Mesodermal cell (in vitro differentiated cells): ENCODE measurements around the gene PBOV1.

Experiments used
- H3K27ac ChIP-seq: 2 replicates; pipeline ENCODE4 v1.7.0; 2013; ENCODE audit warnings: mild to moderate bottlenecking, low read depth, low read length, moderate library complexity; ENCODE audit not compliant: severe bottlenecking
- H3K36me3 ChIP-seq: 2 replicates; pipeline ENCODE4 v1.7.1; 2013; ENCODE audit warnings: mild to moderate bottlenecking, low read length, moderate library complexity; ENCODE audit not compliant: control insufficient read depth, insufficient read depth
- H3K4me1 ChIP-seq: one replicate; pipeline ENCODE4 v1.7.1; 2013; ENCODE audit warnings: mild to moderate bottlenecking, low read length; ENCODE audit not compliant: insufficient read depth, control insufficient read depth, poor library complexity, severe bottlenecking
- H3K4me3 ChIP-seq: 2 replicates; pipeline ENCODE4 v1.7.0; 2013; ENCODE audit warnings: low read length, control low read depth, mild to moderate bottlenecking; ENCODE audit not compliant: insufficient read depth, poor library complexity, severe bottlenecking; ENCODE audit errors: extremely low read depth
- H3K9me3 ChIP-seq: 2 replicates; pipeline ENCODE4 v1.7.1; 2013; ENCODE audit warnings: mild to moderate bottlenecking, low read length, moderate library complexity; ENCODE audit not compliant: control insufficient read depth
- WGBS, 2 experiments: methylation state at CpG; one replicate each; pipeline ENCODE4 v1.1.5; 2013; ENCODE audit warnings: missing lambda C conversion rate in 2 of 2; ENCODE audit not compliant: insufficient coverage in 2 of 2; 5-methylcytosine and 5-hydroxymethylcytosine counted together

Gene PBOV1

DNA sequence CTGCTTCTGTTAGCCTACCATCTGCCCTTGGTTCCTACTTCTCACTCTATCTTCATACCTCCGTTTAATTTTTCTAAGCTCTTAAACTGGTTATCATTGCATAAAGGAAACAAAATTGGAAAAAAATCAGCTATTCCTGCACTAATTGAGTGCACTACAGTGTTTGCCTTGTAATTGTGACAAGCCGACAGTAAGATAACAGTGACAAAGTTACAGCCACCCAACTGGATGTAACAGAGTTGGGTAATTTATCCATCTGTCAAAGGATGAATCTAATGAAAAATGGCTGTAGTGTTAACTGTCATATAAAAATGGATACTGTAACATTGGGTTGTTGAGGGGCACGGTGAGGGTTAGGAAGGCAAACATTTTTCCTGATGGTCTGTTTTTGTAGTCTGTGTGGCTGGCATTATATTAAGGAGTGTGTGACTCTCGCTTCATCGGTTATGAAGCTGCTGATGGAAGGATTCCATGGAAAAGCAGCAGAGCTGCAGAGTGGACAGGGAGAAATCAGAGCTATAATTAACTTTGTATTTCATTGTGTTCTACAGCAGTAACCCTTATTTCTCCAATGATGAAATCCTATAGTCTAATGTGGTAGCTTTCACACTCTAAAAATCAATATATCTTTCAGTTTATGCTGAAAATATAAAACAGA is 12.7 kb downstream of the PBOV1 start:
- H3K36me3 ChIP-seq = no peaks in the 10 kb centered on the region
- WGBS, 2 experiments = 91 to 100% methylated on average over 3 to 5 of the region's 5 CpGs
- no peaks in the 10 kb centered on the region for H3K4me1 ChIP-seq
- no peaks in the 10 kb centered on the region for H3K9me3 ChIP-seq
- no peak overlapping the region for H3K27ac ChIP-seq
- H3K4me3 ChIP-seq = no peak overlapping the region

DNA sequence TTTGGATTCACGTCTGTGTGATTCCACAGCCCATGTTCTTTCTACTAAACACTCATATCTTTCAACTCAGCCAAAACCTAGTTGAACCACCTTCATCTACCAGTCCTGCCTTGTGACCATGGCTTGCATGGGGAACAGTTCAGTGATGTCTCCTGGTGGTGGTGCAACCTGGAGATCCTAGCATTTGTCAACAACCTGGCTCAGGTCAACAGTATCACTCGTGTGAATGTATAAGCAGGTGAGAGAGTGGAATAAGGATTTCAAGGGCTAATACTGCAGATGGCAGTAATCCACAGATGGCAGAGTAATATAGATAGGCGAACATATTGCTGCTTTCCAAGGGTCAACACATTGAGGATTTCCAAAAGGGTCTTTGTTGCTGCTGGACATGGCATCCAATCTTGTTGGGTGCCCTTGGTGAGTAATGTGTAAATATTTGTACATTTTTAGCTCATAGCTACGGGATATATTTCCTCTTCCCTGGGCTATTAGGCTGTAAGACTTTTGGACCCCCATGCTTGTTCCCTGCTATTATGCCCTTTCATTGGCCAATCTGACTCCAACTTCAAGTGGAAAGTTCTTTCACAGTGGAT is 13.4 kb downstream of the PBOV1 start:
- 100% methylated on average over 1 to 3 of the region's 4 CpGs for WGBS, 2 experiments
- no peaks in the 10 kb centered on the region for H3K36me3 ChIP-seq
- H3K4me1 ChIP-seq = no peaks in the 10 kb centered on the region
- no peaks in the 10 kb centered on the region for H3K9me3 ChIP-seq
- no peak overlapping the region for H3K27ac ChIP-seq
- no peak overlapping the region for H3K4me3 ChIP-seq

DNA sequence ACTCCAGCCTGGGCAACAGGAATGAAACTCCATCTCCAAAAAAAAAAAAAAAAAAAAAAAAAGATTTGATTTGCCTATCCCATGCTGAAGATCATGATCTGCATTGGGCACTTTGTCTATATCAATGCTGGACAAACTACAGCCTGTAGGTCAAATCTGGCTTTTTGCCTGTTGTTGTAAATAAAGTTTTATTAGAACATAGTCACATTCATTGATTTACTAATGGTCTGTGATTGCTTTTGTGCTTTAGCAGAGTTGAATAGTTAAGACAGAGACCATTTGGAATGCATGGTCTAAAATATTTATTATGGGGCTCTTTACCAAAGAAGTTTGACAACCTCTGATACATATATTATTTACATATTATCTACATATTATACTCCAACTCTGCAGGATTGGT is 14.0 kb downstream of the PBOV1 start:
- no peak overlapping the region for H3K27ac ChIP-seq
- no peaks in the 10 kb centered on the region for H3K36me3 ChIP-seq

DNA sequence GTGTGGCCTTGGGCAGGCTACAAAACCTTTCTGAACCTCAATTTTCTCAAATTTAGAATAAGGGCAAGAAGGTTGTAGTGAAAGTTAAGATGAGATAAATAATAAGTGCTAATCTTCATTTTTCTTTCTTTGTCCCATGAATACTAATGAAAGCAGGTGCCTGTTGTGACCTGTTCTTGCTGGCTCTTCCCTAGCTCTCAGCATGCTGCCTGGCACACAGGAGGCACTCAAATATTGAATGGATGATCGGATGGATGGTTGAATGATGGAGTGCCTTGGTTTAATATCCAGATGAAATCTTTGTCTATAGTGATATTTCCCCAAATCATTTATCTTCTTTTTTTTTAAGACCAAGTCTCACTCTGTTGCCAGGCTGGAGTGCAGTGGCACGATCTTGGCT is 15.0 kb downstream of the PBOV1 start:
- 88% methylated on average over 1 of the region's 2 CpGs; no CpG with 5 or more reads in 1 of the 2 experiments for WGBS, 2 experiments
- no peaks in the 10 kb centered on the region for H3K4me1 ChIP-seq

More for the DNA sequence above, 14.0 kb downstream of the PBOV1 start:
- Histone ChIP-seq H3K4me3 (no peak overlapping the region), H3K4me1 (no peaks in the 10 kb centered on the region), H3K9me3 (no peaks in the 10 kb centered on the region)

DNA sequence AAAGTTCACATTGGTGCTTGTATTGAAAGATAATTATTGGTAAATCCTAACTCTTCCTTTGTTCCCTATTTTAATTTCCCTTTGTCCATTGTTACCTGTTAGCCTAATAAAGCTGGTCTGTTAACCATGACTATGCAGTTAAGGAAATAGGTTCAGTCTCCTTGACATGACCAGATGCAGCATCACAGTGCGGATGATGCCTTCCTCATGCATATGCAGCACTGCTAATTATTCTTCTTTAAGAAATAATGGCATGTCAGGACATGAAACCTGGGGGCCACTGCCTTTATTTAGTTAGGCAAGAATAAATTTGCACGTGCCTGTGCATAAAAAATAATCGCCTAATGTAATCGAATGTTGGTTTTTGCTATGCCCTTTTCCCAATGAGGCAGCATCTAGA is 16.5 kb downstream of the PBOV1 start:
- Histone ChIP-seq H3K9me3 (no peaks in the 10 kb centered on the region), H3K4me1 (no peaks in the 10 kb centered on the region), H3K27ac (no peak overlapping the region), H3K36me3 (no peaks in the 10 kb centered on the region), H3K4me3 (no peak overlapping the region)
- 87 to 89% methylated on average over 3 of the region's 4 CpGs for WGBS, 2 experiments

More for the DNA sequence above, 15.0 kb downstream of the PBOV1 start:
- Histone ChIP-seq H3K9me3 (no peaks in the 10 kb centered on the region), H3K36me3 (no peaks in the 10 kb centered on the region), H3K4me3 (no peak overlapping the region), H3K27ac (no peak overlapping the region)

DNA sequence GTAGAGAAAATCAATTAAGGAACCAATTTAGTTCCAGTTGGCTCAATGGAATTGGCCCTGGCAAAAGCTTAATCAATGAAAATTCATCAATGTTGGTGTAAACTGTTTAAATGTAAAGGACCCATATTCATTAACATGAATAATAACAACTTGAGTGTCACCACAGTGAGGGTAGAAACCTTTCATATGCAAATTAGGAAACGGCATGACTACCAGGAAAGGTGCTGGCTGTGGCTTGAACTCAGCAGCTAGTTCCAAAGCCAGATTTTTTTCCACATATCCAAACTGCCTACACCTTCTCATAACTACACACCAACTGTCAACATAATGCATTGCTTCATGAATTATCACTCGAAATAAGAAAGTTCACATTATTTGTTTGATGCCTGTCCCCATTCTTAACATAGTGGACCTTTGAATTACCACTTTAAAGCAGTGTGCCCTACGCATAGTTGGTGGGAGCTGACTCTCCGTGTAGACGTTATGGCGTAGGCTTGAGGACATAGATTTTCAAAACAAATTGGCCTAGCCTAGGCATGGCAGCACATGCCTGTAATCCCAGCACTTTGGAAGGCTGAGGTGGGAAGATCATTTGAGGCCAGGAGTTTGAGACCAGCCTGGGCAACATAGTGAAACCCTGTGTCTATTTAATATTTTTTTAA is 19.7 kb downstream of the PBOV1 start:
- Histone ChIP-seq H3K36me3 (no peaks in the 10 kb centered on the region), H3K9me3 (no peaks in the 10 kb centered on the region), H3K4me1 (no peaks in the 10 kb centered on the region), H3K27ac (no peak overlapping the region), H3K4me3 (no peak overlapping the region)
- 55 to 66% methylated on average over 5 to 6 of the region's 6 CpGs for WGBS, 2 experiments

DNA sequence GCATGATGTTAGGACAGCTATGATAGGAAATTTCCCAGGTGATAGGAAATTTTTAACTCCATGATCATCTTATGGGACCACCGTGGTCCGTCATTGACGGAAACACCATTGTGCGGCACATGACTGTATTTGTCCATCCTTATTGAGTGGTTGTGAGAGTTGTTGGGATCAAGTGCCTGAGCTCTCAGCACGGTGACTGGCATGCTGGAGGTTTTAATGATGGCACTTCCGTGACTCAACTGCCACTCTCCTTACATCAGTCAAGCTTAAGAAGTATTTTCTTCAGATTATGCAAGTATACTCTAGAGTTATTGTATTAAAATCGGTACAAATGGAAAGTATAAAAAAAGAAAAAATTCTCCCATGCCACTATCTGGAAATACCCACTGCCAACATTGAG is 20.7 kb downstream of the PBOV1 start:
- WGBS, 2 experiments = 60 to 100% methylated on average over 1 to 4 of the region's 7 CpGs
- no peaks in the 10 kb centered on the region for H3K4me1 ChIP-seq
- H3K4me3 ChIP-seq = no peak overlapping the region
- no peak overlapping the region for H3K27ac ChIP-seq
- no peaks in the 10 kb centered on the region for H3K9me3 ChIP-seq
- no peaks in the 10 kb centered on the region for H3K36me3 ChIP-seq

DNA sequence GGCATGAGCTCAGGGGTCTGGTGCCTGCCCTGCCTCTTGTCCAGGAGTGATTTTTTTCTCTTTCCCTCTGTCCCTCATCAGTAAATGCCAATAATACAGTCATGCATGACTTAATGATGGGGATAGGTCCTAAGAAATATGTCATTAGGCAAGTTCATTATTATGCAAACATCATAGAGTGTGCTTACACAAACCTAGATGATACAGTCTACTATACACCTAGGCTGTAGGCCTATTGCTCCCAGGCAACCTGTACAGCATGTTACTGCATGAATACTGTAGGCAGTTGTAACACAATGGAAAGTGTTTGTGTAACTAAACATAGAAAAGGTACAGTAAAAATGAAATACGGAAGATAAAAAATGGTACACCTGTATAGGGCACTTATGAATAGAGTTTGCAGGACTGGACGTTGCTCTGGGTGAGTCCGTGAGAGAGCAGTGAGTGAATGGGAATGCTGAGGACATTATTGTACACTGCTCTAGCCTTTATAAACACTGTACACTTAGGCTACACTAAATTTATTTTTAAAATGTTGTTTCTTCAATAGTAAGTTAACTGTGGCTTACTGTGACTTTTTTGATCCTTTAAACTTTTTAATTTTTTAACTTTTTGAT is 22.1 kb downstream of the PBOV1 start:
- 89 to 92% methylated on average over 2 of the region's 3 CpGs for WGBS, 2 experiments
- H3K9me3 ChIP-seq = no peaks in the 10 kb centered on the region
- no peak overlapping the region for H3K4me3 ChIP-seq
- H3K36me3 ChIP-seq = no peaks in the 10 kb centered on the region
- no peak overlapping the region for H3K27ac ChIP-seq
- no peaks in the 10 kb centered on the region for H3K4me1 ChIP-seq

DNA sequence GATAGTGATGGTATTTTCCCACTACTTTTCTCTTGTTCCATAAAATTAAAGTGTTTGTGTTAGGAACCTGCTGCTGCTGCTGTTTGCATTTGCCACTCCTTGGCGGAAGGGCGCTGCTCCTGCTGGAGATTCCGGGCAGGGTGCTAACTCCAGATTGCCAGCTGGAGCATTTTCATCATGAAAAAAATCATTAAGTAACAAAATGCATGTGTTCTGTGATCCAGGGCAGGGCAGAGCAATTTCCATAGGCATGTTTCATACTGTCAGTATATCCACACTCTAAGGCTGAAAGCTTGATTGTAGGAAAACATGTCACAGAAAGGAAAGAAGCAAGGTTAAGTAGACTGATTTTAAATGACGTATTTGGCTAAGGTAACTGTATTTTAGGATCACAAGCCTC is 24.0 kb downstream of the PBOV1 start:
- no peaks in the 10 kb centered on the region for H3K36me3 ChIP-seq
- H3K4me3 ChIP-seq = no peak overlapping the region
- WGBS, 2 experiments = 76 to 89% methylated on average over 1 to 2 of the region's 4 CpGs

DNA sequence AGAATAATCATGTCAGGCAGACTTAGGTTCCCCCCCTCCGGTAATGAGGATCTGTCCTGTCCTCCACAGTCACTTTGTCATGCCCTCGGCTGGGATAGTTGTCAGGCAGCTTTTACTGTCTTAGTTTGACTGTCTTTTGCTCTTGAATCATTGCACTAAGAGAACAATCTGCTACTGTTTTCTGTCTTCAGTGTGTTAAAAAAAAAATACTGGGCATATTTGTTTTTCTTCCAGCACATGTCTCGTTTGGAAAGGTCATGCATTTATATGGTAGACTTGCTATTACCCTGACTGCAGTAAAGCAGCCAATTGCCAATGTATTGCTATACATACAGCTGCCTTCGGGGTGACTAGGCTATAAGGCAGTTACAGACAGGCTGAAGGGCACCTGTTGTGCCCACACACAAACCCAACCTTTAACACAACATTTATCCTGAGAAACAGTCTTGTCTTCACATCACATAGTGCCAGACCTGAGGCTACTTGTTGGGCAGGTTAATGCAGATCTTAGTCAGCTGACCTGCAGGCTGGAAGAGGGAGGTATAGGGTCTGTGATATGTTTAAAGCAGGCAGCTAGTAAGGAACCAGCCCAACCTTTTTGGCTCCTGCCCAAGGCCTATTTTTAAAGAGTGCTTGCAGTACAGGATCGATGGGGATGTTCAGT is 29.9 kb downstream of the PBOV1 start:
- no peak overlapping the region for H3K4me3 ChIP-seq
- no peaks in the 10 kb centered on the region for H3K4me1 ChIP-seq
- H3K9me3 ChIP-seq = no peaks in the 10 kb centered on the region
- no peak overlapping the region for H3K27ac ChIP-seq
- WGBS, 2 experiments = 84 to 96% methylated on average over 3 to 4 of the region's 5 CpGs
- no peaks in the 10 kb centered on the region for H3K36me3 ChIP-seq

More for the DNA sequence above, 24.0 kb downstream of the PBOV1 start:
- Histone ChIP-seq H3K9me3 (no peaks in the 10 kb centered on the region), H3K4me1 (no peaks in the 10 kb centered on the region), H3K27ac (no peak overlapping the region)
